Caco-2 (cell line): Measurements from ENCODE around the gene DNAH2. TPM values are rescaled to one million over a fixed set of nuclear protein-coding genes. Genes with fewer than 3 reads are reported as not detected.

Experiments used
- BruUV-seq: library from RNA; stranded (reverse); fragments of 400-500 nt; replicated peaks from 2 replicates; lab custom pipeline; 2021; lab: Mats Ljungman, UMichigan
- CTCF ChIA-PET: fragments of 300-600 bp; sonication (Branson Sonifier 250); formaldehyde crosslinking; loops from one replicate; lab custom pipeline; 2022; ENCODE audit warnings: antibody characterized with exemption; lab: Charles Lee
- POLR2A ChIA-PET: fragments of 300-600 bp; sonication (Branson Sonifier 250); formaldehyde crosslinking; loops from one replicate; lab custom pipeline; 2022; ENCODE audit warnings: antibody characterized with exemption; lab: Charles Lee
- DNase-seq, 2 experiments: peaks; one replicate each; pipeline versions ENCODE4 v3.0.0 to v3.0.0-alpha.2; 2020 to 2022
- H3K27me3 ChIP-seq: replicated peaks from 2 replicates; pipeline ENCODE4 v1.6.0; 2011; ENCODE audit warnings: low read length; ENCODE audit not compliant: control insufficient read depth, insufficient read depth
- H3K36me3 ChIP-seq: 2 replicates; pipeline ENCODE4 v1.5.1; 2011; ENCODE audit warnings: low read length; ENCODE audit not compliant: control insufficient read depth, insufficient read depth
- H3K4me1 ChIP-seq: fragments of 250-450 bp; sonication (Bioruptor Pico); 2 replicates; pipeline ENCODE4 v1.5.1; 2020; ENCODE audit warnings: mild to moderate bottlenecking
- H3K4me3 ChIP-seq: 2 replicates; pipeline ENCODE4 v1.5.1; 2011; ENCODE audit warnings: low read depth, mild to moderate bottlenecking, control low read depth, low read length
- H3K9me3 ChIP-seq: fragments of 250-450 bp; sonication (Bioruptor Pico); 2 replicates; pipeline ENCODE4 v1.5.1; 2020; ENCODE audit warnings: mild to moderate bottlenecking, moderate library complexity
- H3K27ac Mint-ChIP-seq: one replicate; pipeline ENCODE4 v1.8.0; 2022; ENCODE audit warnings: mixed read lengths; ENCODE audit not compliant: unreplicated experiment
- H3K27me3 Mint-ChIP-seq: one replicate; pipeline ENCODE4 v1.8.0; 2022; ENCODE audit warnings: mixed read lengths; ENCODE audit not compliant: insufficient read depth, unreplicated experiment
- H3K36me3 Mint-ChIP-seq: one replicate; pipeline ENCODE4 v1.8.0; 2022; ENCODE audit warnings: mild to moderate bottlenecking, mixed read lengths; ENCODE audit not compliant: insufficient read depth, unreplicated experiment
- H3K4me1 Mint-ChIP-seq: one replicate; pipeline ENCODE4 v1.8.0; 2022; ENCODE audit warnings: low read depth, mixed read lengths; ENCODE audit not compliant: unreplicated experiment
- H3K4me3 Mint-ChIP-seq: one replicate; pipeline ENCODE4 v1.8.0; 2022; ENCODE audit warnings: mild to moderate bottlenecking, moderate library complexity, mixed read lengths; ENCODE audit not compliant: unreplicated experiment
- H3K9me3 Mint-ChIP-seq: one replicate; pipeline ENCODE4 v1.8.0; 2022; ENCODE audit warnings: mixed read lengths; ENCODE audit not compliant: unreplicated experiment
- CTCF ChIP-seq, 2 experiments: fragments of 200-600 bp in 1 of 2; IDR thresholded peaks; 1 replicate in 1 of 2; 2 replicates in 1 of 2; pipeline versions ENCODE4 v1.5.1 to v1.8.0; 2011 to 2022; ENCODE audit warnings: antibody characterized with exemption in 1 of 2, control low read depth in 1 of 2, inconsistent platforms in 1 of 2, low read depth in 1 of 2, low read length in 1 of 2, mild to moderate bottlenecking in 1 of 2, moderate library complexity in 1 of 2; ENCODE audit not compliant: insufficient read depth in 1 of 2, severe bottlenecking in 1 of 2, unreplicated experiment in 1 of 2
- intact Hi-C: fragments of 100-400 bp; cut with micrococcal nuclease; formaldehyde crosslinking; loops from one replicate; pipeline ENCODE4 v1.10.0; 2022; ENCODE audit not compliant: unreplicated experiment
- total RNA-seq: library from RNA; stranded (reverse); gene quantifications from 2 replicates; pipeline ENCODE4 v1.2.3, GENCODE V29; 2022

Gene DNAH2
- total RNA-seq, 1 experiment from 2014 or later = 1.9 TPM

DNA sequence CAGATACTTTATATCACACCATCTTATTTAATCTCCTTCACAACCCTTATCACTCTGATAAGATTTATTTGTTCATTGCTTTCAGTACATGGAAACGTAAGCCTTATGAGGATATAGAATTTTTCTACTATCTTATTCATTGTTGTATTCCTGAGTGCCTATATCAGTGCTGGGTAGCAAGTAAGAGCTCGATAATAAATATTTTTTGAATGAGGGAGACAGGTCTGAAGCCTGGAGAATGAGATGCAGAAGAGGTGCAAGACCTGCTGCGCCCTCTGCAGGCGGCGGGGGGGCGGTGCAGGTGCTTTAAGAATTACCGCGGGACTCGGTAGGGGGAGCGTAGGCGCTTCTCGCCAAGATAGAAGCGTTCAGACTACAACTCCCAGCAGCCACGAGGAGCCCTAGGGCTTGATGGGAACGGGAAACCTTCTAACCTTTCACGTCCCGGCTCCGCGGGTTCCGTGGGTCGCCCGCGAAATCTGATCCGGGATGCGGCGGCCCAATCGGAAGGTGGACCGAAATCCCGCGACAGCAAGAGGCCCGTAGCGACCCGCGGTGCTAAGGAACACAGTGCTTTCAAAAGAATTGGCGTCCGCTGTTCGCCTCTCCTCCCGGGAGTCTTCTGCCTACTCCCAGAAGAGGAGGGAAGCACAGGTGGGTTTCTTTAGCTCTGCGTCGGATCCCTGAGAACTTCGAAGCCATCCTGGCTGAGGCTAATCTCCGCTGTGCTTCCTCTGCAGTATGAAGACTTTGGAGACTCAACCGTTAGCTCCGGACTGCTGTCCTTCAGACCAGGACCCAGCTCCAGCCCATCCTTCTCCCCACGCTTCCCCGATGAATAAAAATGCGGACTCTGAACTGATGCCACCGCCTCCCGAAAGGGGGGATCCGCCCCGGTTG lies 29.4 kb upstream of the DNAH2 start, which contains the start of gene WRAP53:
Gene WRAP53, plus strand, starts transcription at position 570 of the 900 bp plus-strand sequence. Its CDS starts 172 bp downstream, at position 742.
- ChIA-PET POLR2A (interaction anchor here (0.5 to 3.5 kb wide), 13 partner anchors 17 to 468 kb away, joined by 3 to 24 read pairs (median 6); partner anchors contain the start of genes ATP1B2, CD68, EFNB3 and FXR2), CTCF (interaction anchor here (0.7 to 2.4 kb wide), 10 partner anchors 15 to 169 kb away, joined by 3 to 12 read pairs (median 5); partner anchors contain the start of genes FXR2, MPDU1, NAA38 and SAT2)
- 0 out of 2 replicates have a peak, but pooled peaks cover 6% of the 10 kb centered on the region for H3K4me1 ChIP-seq
- peak; percentile 92 to 94 for DNase-seq
- Mint-ChIP-seq H3K9me3 (no peaks in the 10 kb centered on the region), H3K27me3 (no peaks in the 10 kb centered on the region), H3K36me3 (peaks cover 35% of the 10 kb centered on the region), H3K27ac (peak within 1 kb of the TSS; percentile 100), H3K4me3 (peak within 1 kb of the TSS; percentile 91), H3K4me1 (no peaks in the 10 kb centered on the region)
- H3K27me3 ChIP-seq = no peaks in the 10 kb centered on the region
- intact Hi-C loops = loop anchor here (1.0 to 5.0 kb wide), 3 partner anchors 54 to 251 kb away; partner anchors contain the start of genes FGF11, MPDU1 and TMEM102
- no TSS peak for BruUV-seq
- peak within 1 kb of the TSS; percentile 82 for H3K4me3 ChIP-seq
- no peaks in the 10 kb centered on the region for H3K9me3 ChIP-seq
- TF ChIP-seq CTCF (IDR thresholded peaks at IDR 0.05; ENCODE audit: insufficient read depth in 1 of 2, low read depth in 1 of 2, low read length in 1 of 2, severe bottlenecking in 1 of 2, unreplicated experiment in 1 of 2) = peak; percentile 82 to 86
- no peaks in the 10 kb centered on the region for H3K36me3 ChIP-seq

GRCh38 chr17:7688808-7689316 lies 28.7 kb upstream of the DNAH2 start:
- intact Hi-C loops = loop anchor here (1.0 to 5.0 kb wide), 3 partner anchors 55 to 252 kb away; partner anchors contain the start of genes FGF11, MPDU1 and TMEM102
- H3K36me3 ChIP-seq = no peaks in the 10 kb centered on the region
- peak overlapping the region; percentile 91 for H3K4me3 Mint-ChIP-seq
- H3K27me3 Mint-ChIP-seq = no peaks in the 10 kb centered on the region
- H3K27me3 ChIP-seq = no peaks in the 10 kb centered on the region
- DNase-seq = no peak
- no peaks in the 10 kb centered on the region for H3K4me1 Mint-ChIP-seq
- H3K36me3 Mint-ChIP-seq = peaks cover 41% of the 10 kb centered on the region
- TF ChIP-seq CTCF (IDR thresholded peaks at IDR 0.05; ENCODE audit: insufficient read depth in 1 of 2, low read depth in 1 of 2, low read length in 1 of 2, severe bottlenecking in 1 of 2, unreplicated experiment in 1 of 2) = no peak
- ChIA-PET POLR2A (interaction anchor here (0.6 to 3.1 kb wide), 3 partner anchors 105 to 468 kb away, joined by 3 to 16 read pairs (median 3); partner anchors contain the start of genes MPDU1 and NEURL4), CTCF (interaction anchor here (1.2 to 2.4 kb wide), 3 partner anchors 15 to 74 kb away, joined by 5 to 12 read pairs (median 5); partner anchors contain the start of gene FXR2)
- H3K27ac Mint-ChIP-seq = peak overlapping the region; percentile 100
- H3K9me3 Mint-ChIP-seq = no peaks in the 10 kb centered on the region
- peak overlapping the region; percentile 49 for H3K4me3 ChIP-seq
- H3K9me3 ChIP-seq = no peaks in the 10 kb centered on the region
- TSS peak; percentile 55 for BruUV-seq
- 0 out of 2 replicates have a peak, but pooled peaks cover 6% of the 10 kb centered on the region for H3K4me1 ChIP-seq

- Histone ChIP-seq H3K9me3 (no peaks in the 10 kb centered on the region), H3K4me1 (no peaks in the 10 kb centered on the region), H3K4me3 (no peak overlapping the region), H3K27me3 (no peaks in the 10 kb centered on the region), H3K36me3 (no peaks in the 10 kb centered on the region)
- H3K4me1 Mint-ChIP-seq = no peaks in the 10 kb centered on the region
- POLR2A ChIA-PET = no interaction called here
- H3K4me3 Mint-ChIP-seq = no peak overlapping the region
- H3K27ac Mint-ChIP-seq = no peak overlapping the region
- H3K9me3 Mint-ChIP-seq = no peaks in the 10 kb centered on the region
- intact Hi-C loops = no loop called here
- H3K36me3 Mint-ChIP-seq = peaks cover 37% of the 10 kb centered on the region
- no peaks in the 10 kb centered on the region for H3K27me3 Mint-ChIP-seq
- BruUV-seq = no TSS peak
- no peak for DNase-seq
- no peak for TF ChIP-seq CTCF (IDR thresholded peaks at IDR 0.05; ENCODE audit: insufficient read depth in 1 of 2, low read depth in 1 of 2, low read length in 1 of 2, severe bottlenecking in 1 of 2, unreplicated experiment in 1 of 2)
- CTCF ChIA-PET = no interaction called here
Measured at GRCh38 chr17:7695586-7695985, 22.0 kb upstream of the DNAH2 start.
